Muscle layer of colon (tissue), 2 donors: Measurements from ENCODE around the gene UCHL3.

Source experiments
- H3K27ac ChIP-seq: one replicate; pipeline ENCODE4 v1.7.0; 2013; ENCODE audit warnings: low read depth, mild to moderate bottlenecking, low read length, moderate library complexity
- H3K27me3 ChIP-seq, 2 donors: one replicate each; pipeline ENCODE4 v1.7.0; 2013; ENCODE audit warnings: low read length in 2 of 2, mild to moderate bottlenecking in 2 of 2; ENCODE audit not compliant: insufficient read depth in 2 of 2, control insufficient read depth in 1 of 2
- H3K36me3 ChIP-seq: one replicate; pipeline ENCODE4 v1.7.0; 2013; ENCODE audit warnings: mild to moderate bottlenecking, low read length; ENCODE audit not compliant: insufficient read depth
- H3K4me1 ChIP-seq: one replicate; pipeline ENCODE4 v1.7.0; 2013; ENCODE audit warnings: mild to moderate bottlenecking, low read length; ENCODE audit not compliant: insufficient read depth
- H3K4me3 ChIP-seq, 2 donors: one replicate each; pipeline ENCODE4 v1.7.0; 2013; ENCODE audit warnings: low read length in 2 of 2, low read depth in 1 of 2, mild to moderate bottlenecking in 1 of 2, moderate library complexity in 1 of 2
- H3K9ac ChIP-seq: one replicate; pipeline ENCODE4 v1.7.0; 2013; ENCODE audit warnings: low read length
- H3K9me3 ChIP-seq: one replicate; pipeline ENCODE4 v1.7.0; 2013; ENCODE audit warnings: mild to moderate bottlenecking, low read length
- donor health status: abdominal sarcoma.
- donor health status: Adenocarcinoma of cecum.

The UCHL3 gene

GRCh38 chr13:75554981-75555380 lies 5.4 kb downstream of the UCHL3 start:
- Histone ChIP-seq H3K4me3 (no peak overlapping the region), H3K27ac (no peak overlapping the region), H3K36me3 (no peaks in the 10 kb centered on the region), H3K4me1 (peaks cover 14% of the 10 kb centered on the region), H3K27me3 (no peaks in the 10 kb centered on the region), H3K9me3 (no peaks in the 10 kb centered on the region), H3K9ac (no peak overlapping the region)

- Histone ChIP-seq H3K27me3 (no peaks in the 10 kb centered on the region), H3K4me3 (no peak overlapping the region), H3K36me3 (no peaks in the 10 kb centered on the region)
Observed at GRCh38 chr13:75555836-75556235, 6.2 kb downstream of the UCHL3 start.

DNA sequence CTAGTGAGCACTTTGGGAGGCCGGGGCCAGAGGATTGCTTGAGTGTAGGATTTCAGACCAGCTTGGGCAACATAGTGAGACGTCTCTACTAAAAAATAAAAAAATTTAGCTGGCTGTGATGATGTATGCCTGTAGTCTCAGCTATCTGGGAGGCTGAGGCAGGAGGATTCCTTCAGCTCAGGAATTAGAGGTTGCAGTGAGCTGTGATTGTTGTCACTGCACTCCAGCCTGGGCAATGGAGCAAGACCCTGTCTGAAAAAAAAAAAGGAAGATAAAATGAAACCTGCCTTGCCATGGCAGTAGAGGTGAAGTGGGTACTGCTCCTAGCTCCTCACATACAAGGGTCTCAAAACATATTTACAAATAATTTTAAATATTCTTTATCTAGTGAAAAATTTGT lies 7.4 kb downstream of the UCHL3 start:
- H3K4me3 ChIP-seq: no peak overlapping the region
- no peak overlapping the region for H3K9ac ChIP-seq
- H3K27me3 ChIP-seq: no peaks in the 10 kb centered on the region
- no peak overlapping the region for H3K27ac ChIP-seq
- peaks cover 7% of the 10 kb centered on the region for H3K4me1 ChIP-seq
- no peaks in the 10 kb centered on the region for H3K36me3 ChIP-seq
- H3K9me3 ChIP-seq: no peaks in the 10 kb centered on the region

More at GRCh38 chr13:75555836-75556235, 6.2 kb downstream of the UCHL3 start:
- no peak overlapping the region for H3K9ac ChIP-seq
- H3K4me1 ChIP-seq: peaks cover 7% of the 10 kb centered on the region
- H3K9me3 ChIP-seq: no peaks in the 10 kb centered on the region
- no peak overlapping the region for H3K27ac ChIP-seq

GRCh38 chr13:75558145-75558840 lies 8.7 kb downstream of the UCHL3 start:
- Histone ChIP-seq H3K4me1 (peaks cover 7% of the 10 kb centered on the region), H3K27me3 (no peaks in the 10 kb centered on the region), H3K9ac (no peak overlapping the region), H3K36me3 (no peaks in the 10 kb centered on the region), H3K4me3 (no peak overlapping the region), H3K9me3 (no peaks in the 10 kb centered on the region), H3K27ac (no peak overlapping the region)

DNA sequence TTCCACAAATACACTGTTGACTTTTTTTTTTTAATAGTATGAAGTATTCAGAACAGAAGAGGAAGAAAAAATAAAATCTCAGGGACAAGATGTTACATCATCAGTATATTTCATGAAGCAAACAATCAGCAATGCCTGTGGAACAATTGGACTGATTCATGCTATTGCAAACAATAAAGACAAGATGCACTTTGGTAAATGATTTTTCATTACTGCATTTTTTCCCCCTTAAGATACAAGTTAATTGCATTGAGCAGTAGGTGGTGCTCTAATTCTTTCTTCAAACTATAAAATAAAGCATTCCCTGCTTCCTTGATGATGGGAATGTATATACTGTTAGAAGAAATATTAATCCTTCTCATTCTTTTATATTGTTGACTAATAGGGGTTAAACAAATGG lies 17.1 kb downstream of the UCHL3 start:
- Histone ChIP-seq H3K4me1 (no peaks in the 10 kb centered on the region), H3K9ac (no peak overlapping the region), H3K36me3 (peaks cover 18% of the 10 kb centered on the region), H3K4me3 (no peak overlapping the region), H3K27me3 (no peaks in the 10 kb centered on the region), H3K9me3 (no peaks in the 10 kb centered on the region), H3K27ac (no peak overlapping the region)

GRCh38 chr13:75569576-75569975 lies 20.0 kb downstream of the UCHL3 start:
- Histone ChIP-seq H3K4me1 (no peaks in the 10 kb centered on the region), H3K36me3 (peaks cover 25% of the 10 kb centered on the region)

DNA sequence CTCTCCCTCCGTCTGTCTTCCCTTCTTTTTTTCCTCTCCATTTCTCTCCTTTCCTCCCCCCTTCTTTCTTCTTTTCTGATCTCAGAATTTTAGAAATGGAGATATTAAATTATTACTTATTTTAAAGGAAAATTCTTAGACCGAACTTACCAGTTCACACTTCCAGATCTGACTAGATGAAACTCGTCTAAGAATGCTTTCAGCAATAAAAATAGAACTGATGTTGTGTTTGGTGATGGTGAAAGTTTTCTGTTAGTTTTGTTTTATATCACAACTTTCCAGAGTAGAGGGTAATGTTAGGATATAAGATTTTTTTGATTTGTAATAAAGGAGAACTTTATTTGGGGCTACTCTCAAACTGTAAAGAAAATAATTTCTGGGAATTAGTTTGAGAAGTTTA lies 29.9 kb downstream of the UCHL3 start:
- Histone ChIP-seq H3K9me3 (no peaks in the 10 kb centered on the region), H3K27me3 (no peaks in the 10 kb centered on the region), H3K9ac (no peak overlapping the region), H3K4me1 (no peaks in the 10 kb centered on the region), H3K27ac (no peak overlapping the region), H3K4me3 (no peak overlapping the region), H3K36me3 (no peaks in the 10 kb centered on the region)

More at GRCh38 chr13:75569576-75569975, 20.0 kb downstream of the UCHL3 start:
- Histone ChIP-seq H3K4me3 (no peak overlapping the region), H3K9ac (no peak overlapping the region), H3K27ac (no peak overlapping the region), H3K27me3 (no peaks in the 10 kb centered on the region), H3K9me3 (no peaks in the 10 kb centered on the region)

DNA sequence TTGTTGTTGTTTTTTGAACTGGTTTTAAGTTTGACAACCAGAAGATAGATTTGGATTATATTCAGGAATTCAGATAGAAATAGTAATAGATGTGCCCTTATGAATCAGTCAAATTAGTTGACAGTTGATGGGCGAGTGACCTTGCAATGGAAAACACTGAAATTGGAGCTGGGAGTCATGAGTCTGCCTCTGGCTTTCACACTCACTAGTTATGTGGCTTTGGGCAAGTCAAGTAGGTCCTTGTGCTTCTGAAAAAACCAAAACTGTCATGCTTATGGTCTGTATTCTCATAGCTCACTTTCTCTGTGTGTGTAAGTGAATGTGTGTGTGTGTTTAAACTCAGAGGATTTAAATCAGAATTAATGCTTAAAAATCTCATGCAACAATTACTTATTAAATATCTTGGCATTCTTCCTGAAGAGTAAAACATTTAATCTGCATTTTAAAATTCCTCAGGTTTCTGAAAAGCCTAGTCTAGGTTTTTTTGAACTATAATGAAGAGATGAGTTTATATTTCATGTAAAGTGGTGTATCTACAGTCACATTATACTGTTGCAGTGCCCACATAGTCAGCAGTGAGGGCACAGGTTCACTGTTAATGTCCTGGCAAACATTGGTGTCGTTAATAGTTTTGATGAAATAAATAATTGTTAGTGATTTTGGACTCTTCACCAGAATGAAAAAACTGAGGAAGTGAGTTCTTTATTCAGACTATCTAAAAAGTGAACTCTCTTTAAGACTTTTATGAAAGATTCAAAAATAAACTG lies 32.5 kb downstream of the UCHL3 start:
- Histone ChIP-seq H3K36me3 (no peaks in the 10 kb centered on the region), H3K4me1 (no peaks in the 10 kb centered on the region), H3K9ac (no peak overlapping the region), H3K4me3 (no peak overlapping the region), H3K27ac (no peak overlapping the region), H3K9me3 (no peaks in the 10 kb centered on the region), H3K27me3 (no peaks in the 10 kb centered on the region)

GRCh38 chr13:75583091-75583490 lies 33.5 kb downstream of the UCHL3 start:
- no peaks in the 10 kb centered on the region for H3K36me3 ChIP-seq
- H3K4me1 ChIP-seq: no peaks in the 10 kb centered on the region
- no peak overlapping the region for H3K4me3 ChIP-seq
- H3K9ac ChIP-seq: no peak overlapping the region
- no peaks in the 10 kb centered on the region for H3K9me3 ChIP-seq
- H3K27ac ChIP-seq: no peak overlapping the region
- H3K27me3 ChIP-seq: no peaks in the 10 kb centered on the region

DNA sequence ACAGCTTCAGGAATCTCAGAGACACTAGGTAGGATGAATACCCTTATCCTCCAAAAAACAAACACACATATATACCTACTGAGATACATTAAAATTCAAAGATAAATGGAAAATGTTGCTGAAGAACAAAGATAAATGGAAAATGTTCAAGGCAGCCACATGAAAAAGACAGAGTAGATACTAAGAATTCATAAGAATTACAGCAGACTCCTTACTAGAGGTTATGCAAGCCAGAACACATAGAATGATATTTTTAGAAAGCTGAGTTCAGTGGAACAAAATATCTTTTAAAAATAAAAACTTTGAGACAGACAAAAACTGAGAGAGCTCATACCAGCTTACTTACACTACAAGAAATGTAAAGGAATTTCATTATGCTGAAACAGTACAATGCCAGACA lies 35.6 kb downstream of the UCHL3 start:
- no peak overlapping the region for H3K27ac ChIP-seq
- no peaks in the 10 kb centered on the region for H3K27me3 ChIP-seq
- no peaks in the 10 kb centered on the region for H3K4me1 ChIP-seq
- H3K4me3 ChIP-seq: no peak overlapping the region
- H3K36me3 ChIP-seq: no peaks in the 10 kb centered on the region
- no peaks in the 10 kb centered on the region for H3K9me3 ChIP-seq
- no peak overlapping the region for H3K9ac ChIP-seq

DNA sequence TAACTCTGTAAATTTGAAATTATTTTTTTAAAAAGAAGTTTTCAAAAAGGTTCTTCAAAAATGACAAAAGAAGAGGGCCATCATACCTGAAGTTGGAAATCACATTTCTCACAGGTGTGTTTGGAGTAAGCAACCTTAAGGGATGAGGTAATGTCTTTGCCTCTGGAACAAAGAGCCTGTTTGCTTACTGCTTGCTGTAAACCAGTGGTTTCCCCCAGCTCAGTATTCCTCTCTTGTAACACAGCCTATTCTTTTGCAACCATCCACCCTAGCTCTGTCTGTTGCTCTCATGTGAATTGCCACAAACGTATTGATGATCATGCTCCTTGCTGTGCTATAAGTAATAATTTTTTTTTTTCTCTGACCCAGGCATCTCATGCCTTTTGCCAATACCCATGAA lies 38.1 kb downstream of the UCHL3 start:
- H3K9ac ChIP-seq: no peak overlapping the region
- H3K27ac ChIP-seq: no peak overlapping the region
- no peaks in the 10 kb centered on the region for H3K36me3 ChIP-seq
- H3K4me3 ChIP-seq: no peak overlapping the region
- no peaks in the 10 kb centered on the region for H3K27me3 ChIP-seq
- H3K4me1 ChIP-seq: no peaks in the 10 kb centered on the region
- no peaks in the 10 kb centered on the region for H3K9me3 ChIP-seq
